Naive thymus-derived CD4-positive, alpha-beta T cell (primary cell): Measurements from ENCODE around the gene GSG1L. TPM values are rescaled to one million over a fixed set of nuclear protein-coding genes. Genes with fewer than 3 reads are reported as not detected.

Experiments used
- ATAC-seq: fragments of 150-1000 bp; cut with Tn5 transposase; 2 replicates; pipeline ENCODE4 v1.10.0; 2021; ENCODE audit warnings: mild to moderate bottlenecking, moderate library complexity
- CTCF ChIA-PET: fragments of 350-600 bp; sonication (Branson Sonifier 250); formaldehyde crosslinking; loops from one replicate; lab custom pipeline; 2021; ENCODE audit warnings: antibody characterized with exemption; lab: Charles Lee
- POLR2A ChIA-PET: fragments of 350-600 bp; sonication (Branson Sonifier 250); formaldehyde crosslinking; loops from one replicate; lab custom pipeline; 2021; ENCODE audit warnings: antibody characterized with exemption, inconsistent platforms; lab: Charles Lee
- DNase-seq, 9 donors: peaks; one replicate each; pipeline versions ENCODE4 v3.0.0 to v3.0.0-alpha.2; 2020 to 2022; ENCODE audit warnings: mixed read lengths in 1 of 9
- H3K27ac ChIP-seq: one replicate; pipeline ENCODE4 v1.7.0; 2013; ENCODE audit warnings: mild to moderate bottlenecking, low read depth, low read length, moderate library complexity
- H3K27me3 ChIP-seq, 2 donors: one replicate each; pipeline ENCODE4 v1.7.0; 2013; ENCODE audit warnings: low read length in 2 of 2, mild to moderate bottlenecking in 2 of 2, moderate library complexity in 2 of 2; ENCODE audit not compliant: control insufficient read depth in 2 of 2, insufficient read depth in 2 of 2
- H3K36me3 ChIP-seq, 3 experiments: 1 replicate in 2 of 3; 2 replicates in 1 of 3; pipeline ENCODE4 v1.7.0; 2013; ENCODE audit warnings: low read length in 3 of 3, mild to moderate bottlenecking in 3 of 3, moderate library complexity in 1 of 3; ENCODE audit not compliant: insufficient read depth in 3 of 3, control insufficient read depth in 2 of 3
- H3K4me1 ChIP-seq, 2 donors: one replicate each; pipeline ENCODE4 v1.7.0; 2013; ENCODE audit warnings: low read length in 2 of 2, mild to moderate bottlenecking in 2 of 2, moderate library complexity in 1 of 2; ENCODE audit not compliant: control insufficient read depth in 2 of 2, insufficient read depth in 2 of 2
- H3K4me3 ChIP-seq: 2 replicates; pipeline ENCODE4 v1.7.0; 2013; ENCODE audit warnings: mild to moderate bottlenecking, low read length
- H3K9me3 ChIP-seq, 3 experiments: 1 replicate in 2 of 3; 2 replicates in 1 of 3; pipeline ENCODE4 v1.7.0; 2013; ENCODE audit warnings: low read length in 3 of 3; ENCODE audit not compliant: control insufficient read depth in 2 of 3
- H3K27ac Mint-ChIP-seq, 9 donors: one replicate each; pipeline ENCODE4 v1.8.0; 2020 to 2022; ENCODE audit warnings: mixed read lengths in 9 of 9, mild to moderate bottlenecking in 8 of 9, moderate library complexity in 5 of 9, inconsistent platforms in 2 of 9
- H3K27me3 Mint-ChIP-seq, 5 donors: one replicate each; pipeline ENCODE4 v1.8.0; 2021 to 2022; ENCODE audit warnings: mixed read lengths in 5 of 5, mild to moderate bottlenecking in 1 of 5
- H3K36me3 Mint-ChIP-seq, 5 donors: one replicate each; pipeline ENCODE4 v1.8.0; 2020 to 2022; ENCODE audit warnings: mixed read lengths in 5 of 5, mild to moderate bottlenecking in 3 of 5, inconsistent platforms in 1 of 5
- H3K4me1 Mint-ChIP-seq, 7 donors: one replicate each; pipeline ENCODE4 v1.8.0; 2020 to 2022; ENCODE audit warnings: mixed read lengths in 7 of 7, mild to moderate bottlenecking in 3 of 7, inconsistent platforms in 1 of 7
- H3K4me3 Mint-ChIP-seq, 10 donors: one replicate each; pipeline ENCODE4 v1.8.0; 2020 to 2022; ENCODE audit warnings: mild to moderate bottlenecking in 10 of 10, mixed read lengths in 10 of 10, moderate library complexity in 6 of 10, inconsistent platforms in 2 of 10
- H3K9me3 Mint-ChIP-seq, 11 donors: one replicate each; pipeline ENCODE4 v1.8.0; 2020 to 2022; ENCODE audit warnings: mixed read lengths in 11 of 11, mild to moderate bottlenecking in 4 of 11, inconsistent platforms in 1 of 11, moderate library complexity in 1 of 11
- intact Hi-C, 2 donors: fragments of 100-400 bp; cut with micrococcal nuclease; formaldehyde crosslinking; loops; one replicate each; pipeline ENCODE4 v1.15.1; 2023
- polyA plus RNA-seq, 2 donors: library from polyadenylated mRNA; unstranded; fragments of 300-500 nt; fragmentation: Illumina TruSeq; gene quantifications; one replicate each; pipeline ENCODE4 v1.2.3, GENCODE V29; 2021
- total RNA-seq, 6 experiments: library from RNA in 5 of 6; stranded (reverse) in 5 of 6; gene quantifications; 1 replicate in 5 of 6; 2 replicates in 1 of 6; pipeline ENCODE4 v1.2.3 and lab custom pipeline; 2021 to 2026

Gene GSG1L
- total and polyA plus RNA-seq, 7 experiments from 2014 or later = 0.10 TPM; not detected in 6

- CTCF ChIA-PET = no interaction called here
- Mint-ChIP-seq H3K36me3 (peaks cover 0 to 5% (median 0%) of the 10 kb centered on the region in 5 donors), H3K4me3 (no peak overlapping the region), H3K4me1 (no peaks in the 10 kb centered on the region), H3K27me3 (peaks cover 7 to 25% (median 15%) of the 10 kb centered on the region in 5 donors), H3K27ac (peak overlapping the region in 1 of 9 donors; percentile 25), H3K9me3 (peaks cover 0 to 3% (median 0%) of the 10 kb centered on the region in 11 donors)
- POLR2A ChIA-PET = interaction anchor here (0.6 kb wide), 1 partner anchor 157 kb away, joined by 4 read pairs; no protein-coding TSS in a partner anchor
- Histone ChIP-seq H3K9me3 (no peaks in the 10 kb centered on the region), H3K36me3 (no peaks in the 10 kb centered on the region), H3K27ac (no peak overlapping the region), H3K4me3 (no peak overlapping the region), H3K27me3 (no peaks in the 10 kb centered on the region), H3K4me1 (no peaks in the 10 kb centered on the region)
- DNase-seq = no peak
- ATAC-seq = no peak
- intact Hi-C loops = no loop called here
Observed at GRCh38 chr16:27965801-27966200, 97.7 kb downstream of the GSG1L start.

GRCh38 chr16:27963471-27963965 lies 100.0 kb downstream of the GSG1L start:
- DNase-seq (no peak), ATAC-seq (no peak)
- Histone ChIP-seq H3K27ac (no peak overlapping the region), H3K4me1 (no peaks in the 10 kb centered on the region), H3K4me3 (no peak overlapping the region), H3K27me3 (no peaks in the 10 kb centered on the region), H3K9me3 (no peaks in the 10 kb centered on the region), H3K36me3 (no peaks in the 10 kb centered on the region)
- intact Hi-C loops = no loop called here
- no peak overlapping the region for H3K4me3 Mint-ChIP-seq
- H3K4me1 Mint-ChIP-seq = peaks cover 0 to 2% (median 0%) of the 10 kb centered on the region in 7 donors
- H3K36me3 Mint-ChIP-seq = peaks cover 0 to 5% (median 0%) of the 10 kb centered on the region in 5 donors
- ChIA-PET CTCF (no interaction called here), POLR2A (no interaction called here)
- no peak overlapping the region for H3K27ac Mint-ChIP-seq
- peaks cover 2 to 37% (median 16%) of the 10 kb centered on the region in 5 donors for H3K27me3 Mint-ChIP-seq
- peaks cover 0 to 6% (median 0%) of the 10 kb centered on the region in 11 donors for H3K9me3 Mint-ChIP-seq

GRCh38 chr16:27962197-27962596 lies 101.3 kb downstream of the GSG1L start:
- no peaks in the 10 kb centered on the region for H3K4me1 ChIP-seq
- H3K36me3 Mint-ChIP-seq = peaks cover 0 to 5% (median 0%) of the 10 kb centered on the region in 5 donors
- no peak overlapping the region for H3K4me3 ChIP-seq
- H3K9me3 ChIP-seq = no peaks in the 10 kb centered on the region
- no peaks in the 10 kb centered on the region for H3K36me3 ChIP-seq
- H3K4me3 Mint-ChIP-seq = no peak overlapping the region
- DNase-seq (no peak), ATAC-seq (no peak)
- H3K4me1 Mint-ChIP-seq = peaks cover 0 to 2% (median 0%) of the 10 kb centered on the region in 7 donors
- H3K27me3 Mint-ChIP-seq = peaks cover 2 to 43% (median 19%) of the 10 kb centered on the region in 5 donors
- ChIA-PET CTCF (no interaction called here), POLR2A (no interaction called here)
- H3K27me3 ChIP-seq = no peaks in the 10 kb centered on the region
- H3K9me3 Mint-ChIP-seq = peaks cover 0 to 7% (median 5%) of the 10 kb centered on the region in 11 donors
- H3K27ac ChIP-seq = no peak overlapping the region
- intact Hi-C loops = no loop called here
- no peak overlapping the region for H3K27ac Mint-ChIP-seq

GRCh38 chr16:27961296-27961620 lies 102.3 kb downstream of the GSG1L start:
- ChIA-PET POLR2A (no interaction called here), CTCF (no interaction called here)
- intact Hi-C loops = no loop called here

GRCh38 chr16:27960619-27961295 lies 102.8 kb downstream of the GSG1L start:
- ATAC-seq = peak; percentile 10
- H3K4me3 ChIP-seq = no peak overlapping the region
- Mint-ChIP-seq H3K9me3 (peaks cover 0 to 17% (median 8%) of the 10 kb centered on the region in 11 donors), H3K4me3 (no peak overlapping the region), H3K4me1 (peaks cover 0 to 2% (median 0%) of the 10 kb centered on the region in 7 donors), H3K36me3 (peaks cover 0 to 5% (median 1%) of the 10 kb centered on the region in 5 donors), H3K27ac (no peak overlapping the region), H3K27me3 (peaks cover 2 to 35% (median 21%) of the 10 kb centered on the region in 5 donors)
- no peaks in the 10 kb centered on the region for H3K36me3 ChIP-seq
- no peaks in the 10 kb centered on the region for H3K27me3 ChIP-seq
- H3K9me3 ChIP-seq = peaks cover 0 to 1% (median 0%) of the 10 kb centered on the region in 3 experiments
- intact Hi-C loops = no loop called here
- ChIA-PET POLR2A (no interaction called here), CTCF (no interaction called here)
- H3K4me1 ChIP-seq = no peaks in the 10 kb centered on the region
- DNase-seq = no peak
- no peak overlapping the region for H3K27ac ChIP-seq

More at GRCh38 chr16:27961296-27961620, 102.3 kb downstream of the GSG1L start:
- Mint-ChIP-seq H3K36me3 (peaks cover 0 to 5% (median 0%) of the 10 kb centered on the region in 5 donors), H3K27ac (no peak overlapping the region), H3K9me3 (peaks cover 0 to 14% (median 6%) of the 10 kb centered on the region in 11 donors), H3K27me3 (peaks cover 2 to 39% (median 21%) of the 10 kb centered on the region in 5 donors), H3K4me1 (peaks cover 0 to 2% (median 0%) of the 10 kb centered on the region in 7 donors), H3K4me3 (no peak overlapping the region)
- Histone ChIP-seq H3K9me3 (no peaks in the 10 kb centered on the region), H3K36me3 (no peaks in the 10 kb centered on the region), H3K4me1 (no peaks in the 10 kb centered on the region), H3K27ac (no peak overlapping the region), H3K27me3 (no peaks in the 10 kb centered on the region), H3K4me3 (no peak overlapping the region)
- no peak for DNase-seq
- ATAC-seq = no peak

- Histone ChIP-seq H3K4me1 (no peaks in the 10 kb centered on the region), H3K4me3 (no peak overlapping the region), H3K27ac (no peak overlapping the region), H3K36me3 (no peaks in the 10 kb centered on the region), H3K27me3 (no peaks in the 10 kb centered on the region), H3K9me3 (peaks cover 0 to 7% (median 0%) of the 10 kb centered on the region in 3 experiments)
- H3K27ac Mint-ChIP-seq = no peak overlapping the region
- ChIA-PET POLR2A (no interaction called here), CTCF (no interaction called here)
- ATAC-seq (no peak), DNase-seq (no peak)
- H3K4me1 Mint-ChIP-seq = peaks cover 0 to 2% (median 0%) of the 10 kb centered on the region in 7 donors
- intact Hi-C loops = no loop called here
- peaks cover 4 to 25% (median 15%) of the 10 kb centered on the region in 11 donors for H3K9me3 Mint-ChIP-seq
- H3K27me3 Mint-ChIP-seq = peaks cover 2 to 37% (median 27%) of the 10 kb centered on the region in 5 donors
- peaks cover 0 to 10% (median 9%) of the 10 kb centered on the region in 5 donors for H3K36me3 Mint-ChIP-seq
- H3K4me3 Mint-ChIP-seq = no peak overlapping the region
Observed at GRCh38 chr16:27959914-27960313, 103.6 kb downstream of the GSG1L start.
